Medulla oblongata (tissue), 1 donor: ENCODE measurements around the gene COX6B2.

Experiments used
- DNase-seq: peaks from one replicate; pipeline ENCODE4 v3.0.0-alpha.2; 2015; ENCODE audit errors: extremely low spot score

Gene COX6B2

GRCh38 chr19:55312621-55313512 lies 41.7 kb downstream of the COX6B2 start:
- no peak for DNase-seq

GRCh38 chr19:55311797-55312196 lies 42.7 kb downstream of the COX6B2 start:
- no peak for DNase-seq

- DNase-seq: no peak
These were observed 43.1 kb downstream of the COX6B2 start for GRCh38 chr19:55311397-55311796.

GRCh38 chr19:55310498-55310897 lies 44.0 kb downstream of the COX6B2 start:
- DNase-seq: no peak

- DNase-seq: no peak
These were observed 45.1 kb downstream of the COX6B2 start for GRCh38 chr19:55309448-55309847.

- no peak for DNase-seq
These were observed 46.2 kb downstream of the COX6B2 start for GRCh38 chr19:55308281-55308680.

GRCh38 chr19:55306712-55307111 lies 47.8 kb downstream of the COX6B2 start:
- no peak for DNase-seq

- DNase-seq: no peak
These were observed 48.4 kb downstream of the COX6B2 start for GRCh38 chr19:55305983-55306562.

GRCh38 chr19:55305491-55305890 lies 49.0 kb downstream of the COX6B2 start:
- peak; percentile 31 for DNase-seq

GRCh38 chr19:55304980-55305379 lies 49.5 kb downstream of the COX6B2 start:
- DNase-seq: no peak

- no peak for DNase-seq
These were observed 50.1 kb downstream of the COX6B2 start for GRCh38 chr19:55304279-55304978.

GRCh38 chr19:55303477-55303876 lies 51.0 kb downstream of the COX6B2 start:
- no peak for DNase-seq

GRCh38 chr19:55302318-55302703 lies 52.2 kb downstream of the COX6B2 start:
- no peak for DNase-seq

- DNase-seq: peak; percentile 83
These were observed 52.8 kb downstream of the COX6B2 start for GRCh38 chr19:55301459-55302317.

- peak; percentile 28 for DNase-seq
These were observed 53.5 kb downstream of the COX6B2 start for GRCh38 chr19:55300886-55301458.

GRCh38 chr19:55299991-55300390 lies 54.5 kb downstream of the COX6B2 start:
- DNase-seq: no peak
